H9 (cell line): ENCODE measurements around the gene APLP2. TPM values are rescaled to one million over a fixed set of nuclear protein-coding genes. Genes with fewer than 3 reads are reported as not detected.

Source experiments
- DNase-seq: peaks from one replicate; pipeline ENCODE4 v3.0.0-alpha.2; 2017
- H2AFZ ChIP-seq: one replicate; pipeline ENCODE4 v1.6.1; 2013; ENCODE audit warnings: mild to moderate bottlenecking, low read length, control low read depth, moderate library complexity
- H2AK5ac ChIP-seq: 2 replicates; pipeline ENCODE4 v1.6.1; 2013; ENCODE audit warnings: low read length, control low read depth, mixed read lengths; ENCODE audit not compliant: insufficient read length
- H2BK120ac ChIP-seq: one replicate; pipeline ENCODE4 v1.6.1; 2013; ENCODE audit warnings: low read depth, mild to moderate bottlenecking, low read length, control low read depth, inconsistent platforms; ENCODE audit not compliant: poor library complexity, severe bottlenecking
- H2BK12ac ChIP-seq: 2 replicates; pipeline ENCODE4 v1.6.1; 2013; ENCODE audit warnings: low read length, control low read depth, mixed read lengths, low read depth; ENCODE audit not compliant: insufficient read length
- H2BK15ac ChIP-seq: 2 replicates; pipeline ENCODE4 v1.6.1; 2013; ENCODE audit warnings: low read depth, low read length, control low read depth
- H2BK20ac ChIP-seq: one replicate; pipeline ENCODE4 v1.6.1; 2013; ENCODE audit warnings: low read depth, mild to moderate bottlenecking, low read length, control low read depth, inconsistent platforms; ENCODE audit not compliant: poor library complexity, severe bottlenecking
- H2BK5ac ChIP-seq: 2 replicates; pipeline ENCODE4 v1.6.1; 2013; ENCODE audit warnings: low read length, control low read depth, mixed read lengths; ENCODE audit not compliant: insufficient read length
- H3K14ac ChIP-seq: 2 replicates; pipeline ENCODE4 v1.6.1; 2013; ENCODE audit warnings: low read length, control low read depth; ENCODE audit not compliant: insufficient read depth
- H3K18ac ChIP-seq: 2 replicates; pipeline ENCODE4 v1.6.1; 2013; ENCODE audit warnings: low read depth, mild to moderate bottlenecking, mixed read lengths, low read length, control low read depth; ENCODE audit not compliant: insufficient read length
- H3K23ac ChIP-seq: 2 replicates; pipeline ENCODE4 v1.6.1; 2013; ENCODE audit warnings: low read length, control low read depth, mixed read lengths, low read depth; ENCODE audit not compliant: insufficient read length
- H3K23me2 ChIP-seq: 2 replicates; pipeline ENCODE4 v1.6.1; 2013; ENCODE audit warnings: low read depth, mild to moderate bottlenecking, mixed read lengths, low read length, control low read depth; ENCODE audit not compliant: insufficient read length, poor library complexity, severe bottlenecking
- H3K27ac ChIP-seq: 2 replicates; pipeline ENCODE4 v1.5.1; 2013; ENCODE audit warnings: low read length, control low read depth, mixed read lengths, low read depth; ENCODE audit not compliant: insufficient read length
- H3K27me3 ChIP-seq: 2 replicates; pipeline ENCODE4 v1.6.1; 2013; ENCODE audit warnings: low read length, control low read depth, inconsistent platforms; ENCODE audit not compliant: insufficient read depth
- H3K4ac ChIP-seq: 2 replicates; pipeline ENCODE4 v1.6.1; 2013; ENCODE audit warnings: low read depth, mild to moderate bottlenecking, control low read depth, inconsistent platforms, low read length, moderate library complexity
- H3K4me1 ChIP-seq: 2 replicates; pipeline ENCODE4 v1.6.1; 2013; ENCODE audit warnings: low read length, control low read depth, inconsistent platforms; ENCODE audit not compliant: insufficient read depth
- H3K4me2 ChIP-seq: 2 replicates; pipeline ENCODE4 v1.6.1; 2013; ENCODE audit warnings: low read length, control low read depth, mixed read lengths; ENCODE audit not compliant: insufficient read length, insufficient read depth
- H3K56ac ChIP-seq: 2 replicates; pipeline ENCODE4 v1.6.1; 2013; ENCODE audit warnings: low read depth, mild to moderate bottlenecking, mixed read lengths, low read length, control low read depth; ENCODE audit not compliant: insufficient read length
- H3K79me1 ChIP-seq: 2 replicates; pipeline ENCODE4 v1.6.1; 2013; ENCODE audit warnings: low read depth, mild to moderate bottlenecking, moderate library complexity, low read length, control low read depth, inconsistent platforms; ENCODE audit not compliant: insufficient read depth, poor library complexity, severe bottlenecking
- H3K79me2 ChIP-seq: 2 replicates; pipeline ENCODE4 v1.6.1; 2013; ENCODE audit warnings: low read length, control low read depth, inconsistent platforms; ENCODE audit not compliant: insufficient read depth
- H3K9ac ChIP-seq: 2 replicates; pipeline ENCODE4 v1.6.1; 2013; ENCODE audit warnings: low read length, control low read depth, mixed read lengths; ENCODE audit not compliant: insufficient read length; ENCODE audit errors: extremely low read depth
- H3K9me3 ChIP-seq: one replicate; pipeline ENCODE4 v1.6.1; 2013; ENCODE audit warnings: low read depth, low read length, inconsistent platforms; ENCODE audit not compliant: control insufficient read depth
- H3T11ph ChIP-seq: one replicate; pipeline ENCODE4 v1.6.1; 2013; ENCODE audit warnings: mild to moderate bottlenecking, low read length, control low read depth, inconsistent platforms
- H4K20me1 ChIP-seq: one replicate; pipeline ENCODE4 v1.6.1; 2013; ENCODE audit not compliant: control insufficient read depth, insufficient read length, insufficient read depth
- H4K5ac ChIP-seq: 2 replicates; pipeline ENCODE4 v1.6.1; 2013; ENCODE audit warnings: low read depth, mild to moderate bottlenecking, mixed read lengths, low read length, control low read depth; ENCODE audit not compliant: insufficient read length
- H4K8ac ChIP-seq: replicated peaks from 2 replicates; pipeline ENCODE4 v1.6.1; 2013; ENCODE audit warnings: low read length, control low read depth, mixed read lengths, low read depth; ENCODE audit not compliant: insufficient read length
- H4K91ac ChIP-seq: 2 replicates; pipeline ENCODE4 v1.6.1; 2013; ENCODE audit warnings: low read depth, mild to moderate bottlenecking, moderate library complexity, mixed read lengths, low read length, control low read depth; ENCODE audit not compliant: insufficient read length
- H3K27ac Mint-ChIP-seq, 3 experiments: 2 replicates in 2 of 3; 3 replicates in 1 of 3; pipeline ENCODE4 v1.8.0; 2020 to 2021; ENCODE audit warnings: mixed read lengths in 3 of 3, mild to moderate bottlenecking in 1 of 3, moderate library complexity in 1 of 3
- H3K27me3 Mint-ChIP-seq: 2 replicates; pipeline ENCODE4 v1.8.0; 2021; ENCODE audit warnings: low read depth, mild to moderate bottlenecking, moderate library complexity, mixed read lengths
- H3K36me3 Mint-ChIP-seq, 3 experiments: 2 replicates in 2 of 3; 3 replicates in 1 of 3; pipeline ENCODE4 v1.8.0; 2020 to 2021; ENCODE audit warnings: low read depth in 3 of 3, mixed read lengths in 3 of 3; ENCODE audit not compliant: insufficient read depth in 1 of 3
- H3K4me1 Mint-ChIP-seq, 2 experiments: 2 replicates each; pipeline ENCODE4 v1.8.0; 2020; ENCODE audit warnings: mixed read lengths in 2 of 2
- H3K4me3 Mint-ChIP-seq, 2 experiments: 2 replicates in 1 of 2; 3 replicates in 1 of 2; pipeline ENCODE4 v1.8.0; 2020 to 2021; ENCODE audit warnings: mild to moderate bottlenecking in 2 of 2, mixed read lengths in 2 of 2, moderate library complexity in 1 of 2
- H3K9me3 Mint-ChIP-seq, 2 experiments: 2 replicates in 1 of 2; 3 replicates in 1 of 2; pipeline ENCODE4 v1.8.0; 2020; ENCODE audit warnings: mild to moderate bottlenecking in 2 of 2, mixed read lengths in 2 of 2, moderate library complexity in 1 of 2
- WGBS: extraction: QIAGEN DNeasy Blood & Tissue Kit; methylation state at CpG from one replicate; pipeline ENCODE4 v1.1.7; 2013; ENCODE audit warnings: missing lambda C conversion rate, low lambda C conversion rate, mixed read lengths; ENCODE audit not compliant: insufficient read length; ENCODE audit errors: extremely low coverage; 5-methylcytosine and 5-hydroxymethylcytosine counted together
- total RNA-seq: library from RNA; stranded (reverse); gene quantifications from 2 replicates; pipeline ENCODE4 v1.2.1, GENCODE V29; 2021
- TF ChIP-seq, protein P1 (sequence below): fragments of 200-600 bp; sonication (generic); conservative IDR thresholded peaks from 3 replicates; pipeline ENCODE4 v1.8.0; 2021; ENCODE audit warnings: antibody characterized with exemption, mild to moderate bottlenecking

The APLP2 gene
- total RNA-seq, 1 experiment from 2014 or later, result 328 TPM

- Histone ChIP-seq H4K91ac (no peak overlapping the region), H3K79me2 (no peaks in the 10 kb centered on the region), H3K27me3 (no peaks in the 10 kb centered on the region), H3K18ac (no peak overlapping the region), H3K9ac (no peak overlapping the region), H3K23ac (no peak overlapping the region), H4K8ac (no peak overlapping the region), H3K4me2 (no peak overlapping the region), H2BK20ac (no peak overlapping the region), H3K14ac (no peak overlapping the region), H3K9me3 (no peaks in the 10 kb centered on the region), H3T11ph (no peak overlapping the region), H2BK15ac (no peak overlapping the region), H2AK5ac (no peak overlapping the region), H3K4ac (no peak overlapping the region), H4K20me1 (no peaks in the 10 kb centered on the region), H2BK5ac (no peak overlapping the region), H4K5ac (no peak overlapping the region), H3K4me1 (no peaks in the 10 kb centered on the region), H3K27ac (no peak overlapping the region), H2BK12ac (no peak overlapping the region), H3K23me2 (no peaks in the 10 kb centered on the region), H2AFZ (no peak overlapping the region), H3K56ac (no peak overlapping the region), H2BK120ac (no peak overlapping the region), H3K79me1 (no peaks in the 10 kb centered on the region)
- H3K27ac Mint-ChIP-seq, result no peak overlapping the region
- H3K4me3 Mint-ChIP-seq, result no peak overlapping the region
- H3K4me1 Mint-ChIP-seq, result peaks cover under 1% of the 10 kb centered on the region in 2 experiments; a peak in 3 of 4 replicates
- H3K36me3 Mint-ChIP-seq, result peaks cover 0 to 4% (median 0%) of the 10 kb centered on the region in 3 experiments; a peak in 2 of 7 replicates
- TF ChIP-seq, protein P1, sequence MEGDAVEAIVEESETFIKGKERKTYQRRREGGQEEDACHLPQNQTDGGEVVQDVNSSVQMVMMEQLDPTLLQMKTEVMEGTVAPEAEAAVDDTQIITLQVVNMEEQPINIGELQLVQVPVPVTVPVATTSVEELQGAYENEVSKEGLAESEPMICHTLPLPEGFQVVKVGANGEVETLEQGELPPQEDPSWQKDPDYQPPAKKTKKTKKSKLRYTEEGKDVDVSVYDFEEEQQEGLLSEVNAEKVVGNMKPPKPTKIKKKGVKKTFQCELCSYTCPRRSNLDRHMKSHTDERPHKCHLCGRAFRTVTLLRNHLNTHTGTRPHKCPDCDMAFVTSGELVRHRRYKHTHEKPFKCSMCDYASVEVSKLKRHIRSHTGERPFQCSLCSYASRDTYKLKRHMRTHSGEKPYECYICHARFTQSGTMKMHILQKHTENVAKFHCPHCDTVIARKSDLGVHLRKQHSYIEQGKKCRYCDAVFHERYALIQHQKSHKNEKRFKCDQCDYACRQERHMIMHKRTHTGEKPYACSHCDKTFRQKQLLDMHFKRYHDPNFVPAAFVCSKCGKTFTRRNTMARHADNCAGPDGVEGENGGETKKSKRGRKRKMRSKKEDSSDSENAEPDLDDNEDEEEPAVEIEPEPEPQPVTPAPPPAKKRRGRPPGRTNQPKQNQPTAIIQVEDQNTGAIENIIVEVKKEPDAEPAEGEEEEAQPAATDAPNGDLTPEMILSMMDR, result no peak
- DNase-seq, result no peak
- no CpG with 5 or more reads among the region's 5 CpGs for WGBS
- peaks cover 4% of the 10 kb centered on the region; the same call in 1 of the 2 replicates for H3K27me3 Mint-ChIP-seq
- peaks cover 4 to 5% of the 10 kb centered on the region in 2 experiments; a peak in 4 of 5 replicates for H3K9me3 Mint-ChIP-seq
Measured at GRCh38 chr11:130043575-130043974, 26.1 kb upstream of the APLP2 start.
